ENCODE data around the gene PRR9. TPM values are rescaled to one million over a fixed set of nuclear protein-coding genes. Genes with fewer than 3 reads are reported as not detected.

The PRR9 gene
- total and polyA plus RNA-seq, 2 of the 8 experiments (the other 6 are each of a cell fraction or from before 2014, with no cell fraction given): not detected

DNA sequence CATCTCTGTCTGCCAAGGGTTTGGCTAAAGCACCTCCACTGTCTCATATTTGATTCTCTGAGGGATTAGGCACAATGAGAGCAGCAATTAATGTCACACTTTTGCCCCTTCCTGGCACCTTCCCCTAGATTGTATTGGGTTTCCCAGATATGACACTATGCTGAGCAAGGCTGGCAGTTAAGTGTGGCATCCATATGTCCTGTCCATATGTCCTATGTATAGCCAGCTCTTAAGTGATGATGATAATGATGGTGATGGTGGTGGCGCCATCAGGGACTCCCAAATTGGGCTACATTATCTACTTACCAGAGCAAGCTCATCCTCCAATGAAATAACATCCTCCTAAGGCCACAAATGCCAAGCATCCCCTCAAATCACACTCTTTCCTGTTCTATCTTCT is 28.6 kb downstream of the PRR9 start (continued):
- no peak for TF ChIP-seq TEAD4 (IDR thresholded peaks at IDR 0.05; ENCODE audit: low read depth, low read length)
- no peak for TF ChIP-seq MAFK (IDR thresholded peaks at IDR 0.05; ENCODE audit: low read depth, low read length)
- no peak for TF ChIP-seq RNF2 (IDR thresholded peaks at IDR 0.05; ENCODE audit: borderline replicate concordance, low read depth, low read length, missing control alignments, poor library complexity, severe bottlenecking)
- no peak for TF ChIP-seq EGR1 (IDR thresholded peaks at IDR 0.05; ENCODE audit: borderline replicate concordance, low read depth, low read length)
- TF ChIP-seq CHD2 (IDR thresholded peaks at IDR 0.05; ENCODE audit: low read length): no peak
- TF ChIP-seq RBBP5 (IDR thresholded peaks at IDR 0.05; ENCODE audit: borderline replicate concordance, low read depth, low read length): no peak

Measured in H1 (cell line).